Hepatocyte (in vitro differentiated cells): ENCODE data around the gene MON2. TPM values are rescaled to one million over a fixed set of nuclear protein-coding genes. Genes with fewer than 3 reads are reported as not detected.

Experiments
- DNase-seq: peaks from one replicate; pipeline ENCODE4 v3.0.0-alpha.2; 2016; ENCODE audit warnings: low spot score
- H2AFZ ChIP-seq: fragments of 200-600 bp; sonication (generic); 2 replicates; pipeline ENCODE4 v1.6.0; 2016; ENCODE audit warnings: antibody characterized with exemption, mild to moderate bottlenecking
- H3K27ac ChIP-seq: fragments of 200-600 bp; sonication (generic); 2 replicates; pipeline ENCODE4 v1.5.1; 2016; ENCODE audit warnings: mild to moderate bottlenecking
- H3K27me3 ChIP-seq: fragments of 200-600 bp; sonication (generic); 2 replicates; pipeline ENCODE4 v1.6.1; 2016
- H3K36me3 ChIP-seq: fragments of 200-600 bp; sonication (generic); replicated peaks from 2 replicates; pipeline ENCODE4 v1.5.1; 2016; ENCODE audit warnings: low read depth; ENCODE audit not compliant: insufficient read depth
- H3K4me1 ChIP-seq: fragments of 200-600 bp; sonication (generic); 2 replicates; pipeline ENCODE4 v1.5.1; 2016; ENCODE audit warnings: mild to moderate bottlenecking, moderate library complexity; ENCODE audit not compliant: insufficient read depth
- H3K4me2 ChIP-seq: fragments of 200-600 bp; sonication (generic); 2 replicates; pipeline ENCODE4 v1.6.0; 2016
- H3K4me3 ChIP-seq: fragments of 200-600 bp; sonication (generic); 2 replicates; pipeline ENCODE4 v1.5.1; 2016; ENCODE audit warnings: mild to moderate bottlenecking
- H3K79me2 ChIP-seq: fragments of 200-600 bp; sonication (generic); 2 replicates; pipeline ENCODE4 v1.6.0; 2017; ENCODE audit warnings: mild to moderate bottlenecking
- H3K9me2 ChIP-seq: fragments of 200-600 bp; sonication (generic); replicated peaks from 2 replicates; pipeline ENCODE4 v1.6.0; 2017; ENCODE audit warnings: mild to moderate bottlenecking; ENCODE audit not compliant: insufficient read depth
- H3K9me3 ChIP-seq: fragments of 200-600 bp; sonication (generic); 2 replicates; pipeline ENCODE4 v1.5.1; 2016; ENCODE audit warnings: low read depth, mild to moderate bottlenecking
- H4K20me1 ChIP-seq: fragments of 200-600 bp; sonication (generic); 2 replicates; pipeline ENCODE4 v1.6.0; 2016; ENCODE audit warnings: mild to moderate bottlenecking; ENCODE audit not compliant: insufficient read depth, poor library complexity, severe bottlenecking
- EZH2 ChIP-seq: fragments of 200-600 bp; sonication (generic); IDR thresholded peaks from 2 replicates; pipeline ENCODE4 v1.6.1; 2016; ENCODE audit warnings: antibody characterized with exemption, mild to moderate bottlenecking, borderline replicate concordance
- EZH2phosphoT487 ChIP-seq: fragments of 200-600 bp; sonication (generic); IDR thresholded peaks from one replicate; pipeline ENCODE4 v1.6.1; 2018; ENCODE audit warnings: antibody characterized with exemption, mild to moderate bottlenecking, low read depth, moderate library complexity; ENCODE audit not compliant: unreplicated experiment, severe bottlenecking
- WGBS: methylation state at CpG from one replicate; pipeline ENCODE4 v1.1.6; 2016; ENCODE audit warnings: low lambda C conversion rate; ENCODE audit errors: missing lambda C conversion rate; 5-methylcytosine and 5-hydroxymethylcytosine counted together
- polyA plus RNA-seq: library from polyadenylated mRNA; unstranded; fragments of >200 nt; fragmentation: Nextera tagmentation; extraction: Ambion mirVana; gene quantifications from 2 replicates; pipeline ENCODE4 v1.2.1, GENCODE V29; 2016
- total RNA-seq: library from RNA; depleted of rRNA; stranded (reverse); fragments of >200 nt; gene quantifications from 2 replicates; pipeline ENCODE4 v1.2.3, GENCODE V29; 2014
- TF ChIP-seq, protein P1 (sequence below): fragments of 200-600 bp; sonication (generic); IDR thresholded peaks from 2 replicates; pipeline ENCODE4 v1.5.1; 2016; ENCODE audit warnings: antibody characterized with exemption, mild to moderate bottlenecking; ENCODE audit not compliant: poor library complexity

MON2 gene
- total and polyA plus RNA-seq, 2 experiments from 2014 or later = 23.7 to 60.9 TPM

DNA sequence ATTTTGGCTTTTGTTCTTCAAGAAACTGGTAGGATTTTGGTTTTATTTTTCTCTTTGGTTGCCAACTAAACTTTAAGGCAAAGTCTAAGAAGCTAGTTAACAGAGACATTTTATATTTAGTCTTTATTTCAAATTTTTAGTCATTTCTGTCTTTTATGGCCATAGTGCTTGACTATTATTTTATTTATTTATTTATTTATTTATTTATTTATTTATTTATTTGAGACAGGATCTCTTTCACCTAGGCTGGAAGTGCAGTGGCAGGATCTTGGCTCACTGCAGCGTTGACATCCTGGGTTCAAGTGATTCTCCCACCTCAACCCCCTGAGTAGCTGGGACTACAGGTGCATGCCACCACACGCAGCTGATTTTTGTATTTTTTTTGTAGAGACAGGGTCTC, 3.1 kb downstream of the MON2 start:
- WGBS = 100% methylated on average over 2 of the region's 2 CpGs
- H3K4me3 ChIP-seq = no peak overlapping the region

DNA sequence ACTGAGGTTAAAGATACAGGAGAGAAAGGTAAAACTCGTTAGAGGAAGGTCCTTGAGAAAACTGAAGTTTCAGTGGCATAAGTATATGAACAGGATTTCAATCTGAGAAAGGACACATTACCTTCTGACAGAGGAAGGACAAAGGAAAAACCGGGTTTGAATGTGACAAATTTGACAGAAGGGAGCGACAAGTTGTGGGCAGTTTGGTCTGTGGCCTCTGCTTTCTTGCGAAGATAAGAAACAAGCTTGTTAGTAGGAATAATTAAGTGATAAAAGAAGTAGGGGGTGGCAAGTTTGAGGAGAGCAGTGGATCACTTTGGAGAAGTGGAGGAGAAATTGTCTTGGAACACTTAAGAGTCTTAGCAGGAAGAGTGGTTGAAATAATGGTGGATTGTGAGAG, 5.1 kb downstream of the MON2 start:
- H3K27ac ChIP-seq = no peak overlapping the region
- H3K9me2 ChIP-seq = no peaks in the 10 kb centered on the region
- H3K4me1 ChIP-seq = peaks cover 15% of the 10 kb centered on the region
- H2AFZ ChIP-seq = no peak overlapping the region
- no peak overlapping the region for H3K4me2 ChIP-seq
- WGBS = 90% methylated on average over 4 of the region's 4 CpGs
- no peak overlapping the region for H3K4me3 ChIP-seq
- peaks cover 13% of the 10 kb centered on the region for H4K20me1 ChIP-seq
- no peak for DNase-seq
- TF ChIP-seq, protein P1, sequence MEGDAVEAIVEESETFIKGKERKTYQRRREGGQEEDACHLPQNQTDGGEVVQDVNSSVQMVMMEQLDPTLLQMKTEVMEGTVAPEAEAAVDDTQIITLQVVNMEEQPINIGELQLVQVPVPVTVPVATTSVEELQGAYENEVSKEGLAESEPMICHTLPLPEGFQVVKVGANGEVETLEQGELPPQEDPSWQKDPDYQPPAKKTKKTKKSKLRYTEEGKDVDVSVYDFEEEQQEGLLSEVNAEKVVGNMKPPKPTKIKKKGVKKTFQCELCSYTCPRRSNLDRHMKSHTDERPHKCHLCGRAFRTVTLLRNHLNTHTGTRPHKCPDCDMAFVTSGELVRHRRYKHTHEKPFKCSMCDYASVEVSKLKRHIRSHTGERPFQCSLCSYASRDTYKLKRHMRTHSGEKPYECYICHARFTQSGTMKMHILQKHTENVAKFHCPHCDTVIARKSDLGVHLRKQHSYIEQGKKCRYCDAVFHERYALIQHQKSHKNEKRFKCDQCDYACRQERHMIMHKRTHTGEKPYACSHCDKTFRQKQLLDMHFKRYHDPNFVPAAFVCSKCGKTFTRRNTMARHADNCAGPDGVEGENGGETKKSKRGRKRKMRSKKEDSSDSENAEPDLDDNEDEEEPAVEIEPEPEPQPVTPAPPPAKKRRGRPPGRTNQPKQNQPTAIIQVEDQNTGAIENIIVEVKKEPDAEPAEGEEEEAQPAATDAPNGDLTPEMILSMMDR = no peak
- no peak for TF ChIP-seq EZH2phosphoT487
- no peak for TF ChIP-seq EZH2
- H3K27me3 ChIP-seq = no peaks in the 10 kb centered on the region
- H3K79me2 ChIP-seq = peaks cover 98% of the 10 kb centered on the region
- H3K36me3 ChIP-seq = no peaks in the 10 kb centered on the region
- H3K9me3 ChIP-seq = no peaks in the 10 kb centered on the region

More for the DNA sequence above, 3.1 kb downstream of the MON2 start:
- no peak for TF ChIP-seq EZH2
- TF ChIP-seq, protein P1 = no peak
- no peak for TF ChIP-seq EZH2phosphoT487
- DNase-seq = no peak
- Histone ChIP-seq H3K4me1 (peaks cover 15% of the 10 kb centered on the region), H3K36me3 (no peaks in the 10 kb centered on the region), H3K9me2 (no peaks in the 10 kb centered on the region), H3K9me3 (no peaks in the 10 kb centered on the region), H3K27me3 (no peaks in the 10 kb centered on the region), H3K79me2 (peaks cover 77% of the 10 kb centered on the region), H3K27ac (no peak overlapping the region), H4K20me1 (peaks cover 13% of the 10 kb centered on the region), H2AFZ (no peak overlapping the region), H3K4me2 (peak overlapping the region; percentile 86)

DNA sequence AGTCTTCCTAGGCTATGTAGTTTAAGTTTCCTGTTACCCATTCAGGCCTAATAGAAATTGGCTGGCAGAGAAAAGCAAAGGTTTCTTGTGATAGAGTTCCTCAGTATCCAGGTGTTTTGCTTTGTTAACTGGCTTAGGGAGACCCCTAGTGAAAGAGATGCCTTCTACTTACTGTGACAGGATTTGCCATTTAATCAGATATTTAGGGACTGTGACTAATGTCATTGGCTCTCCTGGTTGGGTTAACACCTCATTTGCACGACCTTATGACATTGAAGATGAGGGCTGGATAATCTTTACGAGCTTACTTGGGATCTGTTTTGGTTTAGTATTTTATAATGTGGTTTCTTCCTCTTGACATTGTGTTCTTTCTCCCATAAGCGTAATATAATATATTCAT, 5.8 kb downstream of the MON2 start:
- peaks cover 98% of the 10 kb centered on the region for H3K79me2 ChIP-seq
- no peak for DNase-seq
- no peaks in the 10 kb centered on the region for H3K27me3 ChIP-seq
- no peaks in the 10 kb centered on the region for H3K9me3 ChIP-seq
- no peaks in the 10 kb centered on the region for H3K9me2 ChIP-seq
- H2AFZ ChIP-seq = no peak overlapping the region
- no peaks in the 10 kb centered on the region for H3K36me3 ChIP-seq
- TF ChIP-seq EZH2 = no peak
- TF ChIP-seq EZH2phosphoT487 = no peak
- TF ChIP-seq, protein P1 = no peak
- peaks cover 15% of the 10 kb centered on the region for H3K4me1 ChIP-seq
- H3K4me2 ChIP-seq = no peak overlapping the region
- 60% methylated on average over 3 of the region's 3 CpGs for WGBS
- H4K20me1 ChIP-seq = peaks cover 13% of the 10 kb centered on the region
- no peak overlapping the region for H3K4me3 ChIP-seq
- no peak overlapping the region for H3K27ac ChIP-seq
